Endothelial cell of umbilical vein (primary cell): ENCODE measurements around the gene FAM9B.

Source experiments
- CTCF ChIP-seq, 2 donors: IDR thresholded peaks; 1 replicate in 1 of 2; 2 replicates in 1 of 2; pipeline ENCODE4 v1.5.1; 2011; ENCODE audit warnings: low read length in 2 of 2, mild to moderate bottlenecking in 2 of 2, moderate library complexity in 2 of 2, control low read depth in 1 of 2, inconsistent platforms in 1 of 2, low read depth in 1 of 2; ENCODE audit not compliant: insufficient read depth in 1 of 2; ENCODE audit errors: extremely low read depth in 1 of 2
- EZH2 ChIP-seq: IDR thresholded peaks from 2 replicates; pipeline ENCODE4 v1.6.1; 2012; ENCODE audit warnings: borderline replicate concordance, low read depth, mild to moderate bottlenecking, moderate library complexity, low read length, inconsistent platforms; ENCODE audit not compliant: severe bottlenecking
- GATA2 ChIP-seq: IDR thresholded peaks from 2 replicates; pipeline ENCODE4 v1.7.0; 2011; ENCODE audit warnings: low read depth, mild to moderate bottlenecking, moderate library complexity, mixed read lengths, low read length; ENCODE audit not compliant: insufficient read length, insufficient read depth

- no peak for TF ChIP-seq CTCF (IDR thresholded peaks at IDR 0.05; ENCODE audit: extremely low read depth in 1 of 2, insufficient read depth in 1 of 2, low read depth in 1 of 2, low read length in 2 of 2)
- no peak for TF ChIP-seq GATA2
- no peak for TF ChIP-seq EZH2
These were observed 16.4 kb upstream of the FAM9B start for GRCh38 chrX:9050331-9050730.
